ENCODE measurements around the gene ZNG1F.
"Not testable (repeated sequence)": the region's sequence is repeated elsewhere in the genome, so short reads cannot be mapped to it uniquely, and the experiment has no call there.

Gene ZNG1F

GRCh38 chr9:41123396-41123795 is 65.7 kb downstream of the ZNG1F start:
- DNase-seq (ENCODE audit: low spot score): not testable (repeated sequence)

GRCh38 chr9:41120696-41121095 is 68.4 kb downstream of the ZNG1F start:
- not testable (repeated sequence) for DNase-seq (ENCODE audit: low spot score)

GRCh38 chr9:41119719-41120118 is 69.4 kb downstream of the ZNG1F start:
- not testable (repeated sequence) for DNase-seq (ENCODE audit: low spot score)

- DNase-seq (ENCODE audit: low spot score): not testable (repeated sequence)
Observed at GRCh38 chr9:41119311-41119710, 69.8 kb downstream of the ZNG1F start.

- not testable (repeated sequence) for DNase-seq (ENCODE audit: low spot score)
Observed at GRCh38 chr9:41113348-41113747, 75.8 kb downstream of the ZNG1F start.

GRCh38 chr9:41111414-41111813 is 77.7 kb downstream of the ZNG1F start:
- not testable (repeated sequence) for DNase-seq (ENCODE audit: low spot score)

GRCh38 chr9:41110913-41111312 is 78.2 kb downstream of the ZNG1F start:
- DNase-seq (ENCODE audit: low spot score): not testable (repeated sequence)

GRCh38 chr9:41109253-41109652 is 79.9 kb downstream of the ZNG1F start:
- DNase-seq (ENCODE audit: low spot score): not testable (repeated sequence)

- not testable (repeated sequence) for DNase-seq (ENCODE audit: low spot score)
Observed at GRCh38 chr9:41108816-41109215, 80.3 kb downstream of the ZNG1F start.

GRCh38 chr9:41106472-41107116 is 82.5 kb downstream of the ZNG1F start:
- DNase-seq (ENCODE audit: low spot score): not testable (repeated sequence)

- DNase-seq (ENCODE audit: low spot score): not testable (repeated sequence)
Observed at GRCh38 chr9:41105557-41106253, 83.4 kb downstream of the ZNG1F start.

- DNase-seq (ENCODE audit: low spot score): not testable (repeated sequence)
Observed at GRCh38 chr9:41104542-41104941, 84.6 kb downstream of the ZNG1F start.

GRCh38 chr9:41100508-41100907 is 88.6 kb downstream of the ZNG1F start:
- DNase-seq (ENCODE audit: low spot score): not testable (repeated sequence)

GRCh38 chr9:41098759-41099158 is 90.4 kb downstream of the ZNG1F start:
- DNase-seq (ENCODE audit: low spot score): not testable (repeated sequence)

GRCh38 chr9:41095060-41095459 is 94.1 kb downstream of the ZNG1F start:
- DNase-seq (ENCODE audit: low spot score): not testable (repeated sequence)

- DNase-seq (ENCODE audit: low spot score): not testable (repeated sequence)
Observed at GRCh38 chr9:41094010-41094773, 94.9 kb downstream of the ZNG1F start.

GRCh38 chr9:41090922-41091321 is 98.2 kb downstream of the ZNG1F start:
- not testable (repeated sequence) for DNase-seq (ENCODE audit: low spot score)

GRCh38 chr9:41090386-41090785 is 98.7 kb downstream of the ZNG1F start:
- DNase-seq (ENCODE audit: low spot score): not testable (repeated sequence)

- not testable (repeated sequence) for DNase-seq (ENCODE audit: low spot score)
Observed at GRCh38 chr9:41088450-41089059, 100.6 kb downstream of the ZNG1F start.

GRCh38 chr9:41087929-41088328 is 101.2 kb downstream of the ZNG1F start:
- not testable (repeated sequence) for DNase-seq (ENCODE audit: low spot score)

GRCh38 chr9:41087157-41087780 is 101.8 kb downstream of the ZNG1F start:
- DNase-seq (ENCODE audit: low spot score): not testable (repeated sequence)

GRCh38 chr9:41086685-41087084 is 102.4 kb downstream of the ZNG1F start:
- DNase-seq (ENCODE audit: low spot score): not testable (repeated sequence)

Measured in AG08396 (cell line).